ENCODE measurements around the gene UBE2I.

DNA sequence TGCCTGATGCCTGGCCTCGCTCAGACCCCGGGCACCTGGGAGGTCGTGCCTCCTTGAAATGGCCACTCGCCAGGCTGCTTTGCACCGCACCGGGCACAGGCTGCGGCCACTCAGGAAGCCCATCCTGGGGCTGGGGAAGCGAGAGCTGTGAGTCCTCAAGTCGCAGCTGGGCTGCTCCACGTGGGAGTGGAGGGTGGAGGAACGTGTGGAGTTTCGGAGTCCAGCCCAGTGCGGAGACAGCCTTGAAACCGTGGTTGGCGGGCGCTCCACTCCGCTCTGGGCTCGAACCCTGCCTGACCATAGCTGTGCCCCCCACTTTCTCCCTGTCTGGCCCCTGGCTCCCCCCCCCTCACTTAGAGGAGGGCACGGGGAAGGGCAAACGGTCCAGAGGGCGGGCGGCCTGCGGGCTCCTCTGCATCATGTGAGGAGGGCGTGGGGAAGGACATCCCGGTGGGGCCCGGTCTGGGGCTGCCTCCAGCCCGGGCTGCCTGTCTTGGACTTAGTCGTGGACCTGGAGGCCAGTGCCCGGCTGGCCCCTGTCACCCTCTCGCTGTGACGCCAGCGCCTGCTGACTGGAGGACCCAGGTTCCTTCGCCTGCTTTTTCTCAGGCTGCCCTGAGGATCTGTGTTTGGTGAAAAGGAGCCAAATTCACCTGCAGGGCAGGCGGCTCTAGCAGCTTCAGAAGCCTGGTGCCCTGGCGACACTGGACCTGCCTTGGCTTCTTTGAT lies 2.5 kb downstream of the UBE2I start:
- TF ChIP-seq, protein P1, sequence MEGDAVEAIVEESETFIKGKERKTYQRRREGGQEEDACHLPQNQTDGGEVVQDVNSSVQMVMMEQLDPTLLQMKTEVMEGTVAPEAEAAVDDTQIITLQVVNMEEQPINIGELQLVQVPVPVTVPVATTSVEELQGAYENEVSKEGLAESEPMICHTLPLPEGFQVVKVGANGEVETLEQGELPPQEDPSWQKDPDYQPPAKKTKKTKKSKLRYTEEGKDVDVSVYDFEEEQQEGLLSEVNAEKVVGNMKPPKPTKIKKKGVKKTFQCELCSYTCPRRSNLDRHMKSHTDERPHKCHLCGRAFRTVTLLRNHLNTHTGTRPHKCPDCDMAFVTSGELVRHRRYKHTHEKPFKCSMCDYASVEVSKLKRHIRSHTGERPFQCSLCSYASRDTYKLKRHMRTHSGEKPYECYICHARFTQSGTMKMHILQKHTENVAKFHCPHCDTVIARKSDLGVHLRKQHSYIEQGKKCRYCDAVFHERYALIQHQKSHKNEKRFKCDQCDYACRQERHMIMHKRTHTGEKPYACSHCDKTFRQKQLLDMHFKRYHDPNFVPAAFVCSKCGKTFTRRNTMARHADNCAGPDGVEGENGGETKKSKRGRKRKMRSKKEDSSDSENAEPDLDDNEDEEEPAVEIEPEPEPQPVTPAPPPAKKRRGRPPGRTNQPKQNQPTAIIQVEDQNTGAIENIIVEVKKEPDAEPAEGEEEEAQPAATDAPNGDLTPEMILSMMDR (IDR thresholded peaks at IDR 0.05), result no peak
- no peak for TF ChIP-seq POLR2AphosphoS5 (IDR thresholded peaks at IDR 0.05)
